Measurements from ENCODE around the gene KYNU. TPM values are rescaled to one million over a fixed set of nuclear protein-coding genes. Genes with fewer than 3 reads are reported as not detected.

The KYNU gene
- under 1 TPM in 1 of 2 experiments, not detected in 1; 0.20 TPM for total RNA-seq
- not detected for polyA plus RNA-seq

- Mint-ChIP-seq H3K4me1 (no peaks in the 10 kb centered on the region), H3K27ac (no peak within 1 kb of the TSS), H3K9me3 (no peaks in the 10 kb centered on the region), H3K27me3 (peaks cover 0 to 2% of the 10 kb centered on the region in 2 donors), H3K36me3 (no peaks in the 10 kb centered on the region), H3K4me3 (no peak within 1 kb of the TSS)
- no peaks in the 10 kb centered on the region for H3K36me3 ChIP-seq (ENCODE audit: insufficient read depth, low read length)
- no peak within 1 kb of the TSS for H3K27ac ChIP-seq (ENCODE audit: low read depth, low read length)
- POLR2A ChIA-PET: no interaction called here
- H3K4me1 ChIP-seq (ENCODE audit: insufficient read depth, low read length): no peaks in the 10 kb centered on the region
- CTCF ChIA-PET: no interaction called here
- DNase-seq: no peak
- H3K4me3 ChIP-seq (ENCODE audit: low read length): no peak within 1 kb of the TSS
- H3K27me3 ChIP-seq (ENCODE audit: insufficient read depth, low read length, poor library complexity, severe bottlenecking): no peaks in the 10 kb centered on the region
- H3K9me3 ChIP-seq (ENCODE audit: low read length): no peaks in the 10 kb centered on the region
Measured at GRCh38 chr2:142877216-142877838, at the start of gene KYNU. KYNU (plus strand) TSS chr2:142877664; CDS start chr2:142885368, 7,704 bp downstream.

- POLR2A ChIA-PET: no interaction called here
- H3K27me3 ChIP-seq (ENCODE audit: insufficient read depth, low read length, poor library complexity, severe bottlenecking): no peaks in the 10 kb centered on the region
Measured at GRCh38 chr2:142834021-142834420, 43.4 kb upstream of the KYNU start.

GRCh38 chr2:142840436-142840835, 37.0 kb upstream of the KYNU start:
- H3K4me1 ChIP-seq (ENCODE audit: insufficient read depth, low read length): no peaks in the 10 kb centered on the region
- DNase-seq: no peak
- no peaks in the 10 kb centered on the region for H3K27me3 ChIP-seq (ENCODE audit: insufficient read depth, low read length, poor library complexity, severe bottlenecking)
- Mint-ChIP-seq H3K4me1 (no peaks in the 10 kb centered on the region), H3K9me3 (peaks cover 0 to 4% (median 0%) of the 10 kb centered on the region in 5 donors), H3K27me3 (no peaks in the 10 kb centered on the region), H3K4me3 (no peak overlapping the region), H3K36me3 (no peaks in the 10 kb centered on the region), H3K27ac (no peak overlapping the region)
- ChIA-PET POLR2A (no interaction called here), CTCF (no interaction called here)
- no peak overlapping the region for H3K4me3 ChIP-seq (ENCODE audit: low read length)
- H3K36me3 ChIP-seq (ENCODE audit: insufficient read depth, low read length): no peaks in the 10 kb centered on the region
- H3K27ac ChIP-seq (ENCODE audit: low read depth, low read length): no peak overlapping the region
- H3K9me3 ChIP-seq (ENCODE audit: low read length): no peaks in the 10 kb centered on the region

More at GRCh38 chr2:142834021-142834420, 43.4 kb upstream of the KYNU start:
- Histone ChIP-seq H3K27ac (ENCODE audit: low read depth, low read length) (no peak overlapping the region), H3K4me3 (ENCODE audit: low read length) (no peak overlapping the region), H3K9me3 (ENCODE audit: low read length) (no peaks in the 10 kb centered on the region), H3K4me1 (ENCODE audit: insufficient read depth, low read length) (no peaks in the 10 kb centered on the region), H3K36me3 (ENCODE audit: insufficient read depth, low read length) (no peaks in the 10 kb centered on the region)
- Mint-ChIP-seq H3K9me3 (peaks cover 0 to 4% (median 2%) of the 10 kb centered on the region in 5 donors), H3K4me1 (no peaks in the 10 kb centered on the region), H3K27me3 (no peaks in the 10 kb centered on the region), H3K36me3 (no peaks in the 10 kb centered on the region), H3K27ac (no peak overlapping the region), H3K4me3 (no peak overlapping the region)
- no peak for DNase-seq
- CTCF ChIA-PET: no interaction called here

- H3K9me3 ChIP-seq (ENCODE audit: low read length): no peaks in the 10 kb centered on the region
- DNase-seq: no peak
- Mint-ChIP-seq H3K9me3 (peaks cover 0 to 4% (median 0%) of the 10 kb centered on the region in 5 donors), H3K36me3 (no peaks in the 10 kb centered on the region), H3K27ac (no peak overlapping the region), H3K4me3 (no peak overlapping the region), H3K4me1 (no peaks in the 10 kb centered on the region), H3K27me3 (no peaks in the 10 kb centered on the region)
- H3K4me1 ChIP-seq (ENCODE audit: insufficient read depth, low read length): no peaks in the 10 kb centered on the region
- H3K27me3 ChIP-seq (ENCODE audit: insufficient read depth, low read length, poor library complexity, severe bottlenecking): no peaks in the 10 kb centered on the region
- no peak overlapping the region for H3K4me3 ChIP-seq (ENCODE audit: low read length)
- CTCF ChIA-PET: no interaction called here
- POLR2A ChIA-PET: no interaction called here
- no peaks in the 10 kb centered on the region for H3K36me3 ChIP-seq (ENCODE audit: insufficient read depth, low read length)
- no peak overlapping the region for H3K27ac ChIP-seq (ENCODE audit: low read depth, low read length)
Measured at GRCh38 chr2:142841788-142842187, 35.7 kb upstream of the KYNU start.

- no peak overlapping the region for H3K4me3 Mint-ChIP-seq
- POLR2A ChIA-PET: no interaction called here
- H3K27ac Mint-ChIP-seq: no peak overlapping the region
- Histone ChIP-seq H3K9me3 (ENCODE audit: low read length) (no peaks in the 10 kb centered on the region), H3K4me3 (ENCODE audit: low read length) (no peak overlapping the region), H3K27me3 (ENCODE audit: insufficient read depth, low read length, poor library complexity, severe bottlenecking) (no peaks in the 10 kb centered on the region), H3K27ac (ENCODE audit: low read depth, low read length) (no peak overlapping the region), H3K36me3 (ENCODE audit: insufficient read depth, low read length) (no peaks in the 10 kb centered on the region), H3K4me1 (ENCODE audit: insufficient read depth, low read length) (no peaks in the 10 kb centered on the region)
- DNase-seq: no peak
- no peaks in the 10 kb centered on the region for H3K27me3 Mint-ChIP-seq
- no peaks in the 10 kb centered on the region for H3K36me3 Mint-ChIP-seq
- no peaks in the 10 kb centered on the region for H3K4me1 Mint-ChIP-seq
- H3K9me3 Mint-ChIP-seq: peaks cover 0 to 4% (median 0%) of the 10 kb centered on the region in 5 donors
- CTCF ChIA-PET: no interaction called here
Measured at GRCh38 chr2:142842369-142842768, 35.1 kb upstream of the KYNU start.

- no peak for DNase-seq
- H3K4me3 Mint-ChIP-seq: no peak overlapping the region
- no peaks in the 10 kb centered on the region for H3K27me3 Mint-ChIP-seq
- POLR2A ChIA-PET: no interaction called here
- no peaks in the 10 kb centered on the region for H3K9me3 ChIP-seq (ENCODE audit: low read length)
- H3K27ac ChIP-seq (ENCODE audit: low read depth, low read length): no peak overlapping the region
- no peaks in the 10 kb centered on the region for H3K4me1 ChIP-seq (ENCODE audit: insufficient read depth, low read length)
- no peaks in the 10 kb centered on the region for H3K36me3 ChIP-seq (ENCODE audit: insufficient read depth, low read length)
- H3K36me3 Mint-ChIP-seq: no peaks in the 10 kb centered on the region
- H3K9me3 Mint-ChIP-seq: peaks cover 0 to 4% (median 0%) of the 10 kb centered on the region in 5 donors
- CTCF ChIA-PET: no interaction called here
- no peak overlapping the region for H3K27ac Mint-ChIP-seq
- H3K4me1 Mint-ChIP-seq: no peaks in the 10 kb centered on the region
- no peak overlapping the region for H3K4me3 ChIP-seq (ENCODE audit: low read length)
- H3K27me3 ChIP-seq (ENCODE audit: insufficient read depth, low read length, poor library complexity, severe bottlenecking): no peaks in the 10 kb centered on the region
Measured at GRCh38 chr2:142843731-142844130, 33.7 kb upstream of the KYNU start.

GRCh38 chr2:142848023-142848606, 29.3 kb upstream of the KYNU start:
- H3K9me3 Mint-ChIP-seq: peaks cover 0 to 2% (median 0%) of the 10 kb centered on the region in 5 donors
- H3K36me3 ChIP-seq (ENCODE audit: insufficient read depth, low read length): no peaks in the 10 kb centered on the region
- H3K27me3 ChIP-seq (ENCODE audit: insufficient read depth, low read length, poor library complexity, severe bottlenecking): no peaks in the 10 kb centered on the region
- H3K9me3 ChIP-seq (ENCODE audit: low read length): no peaks in the 10 kb centered on the region
- no peaks in the 10 kb centered on the region for H3K4me1 ChIP-seq (ENCODE audit: insufficient read depth, low read length)
- H3K4me3 ChIP-seq (ENCODE audit: low read length): no peak overlapping the region
- no peaks in the 10 kb centered on the region for H3K27me3 Mint-ChIP-seq
- POLR2A ChIA-PET: no interaction called here
- no peak overlapping the region for H3K27ac Mint-ChIP-seq
- no peaks in the 10 kb centered on the region for H3K4me1 Mint-ChIP-seq
- H3K4me3 Mint-ChIP-seq: no peak overlapping the region
- CTCF ChIA-PET: no interaction called here
- no peak for DNase-seq
- H3K36me3 Mint-ChIP-seq: no peaks in the 10 kb centered on the region
- no peak overlapping the region for H3K27ac ChIP-seq (ENCODE audit: low read depth, low read length)

GRCh38 chr2:142849820-142850219, 27.6 kb upstream of the KYNU start:
- no peak overlapping the region for H3K27ac ChIP-seq (ENCODE audit: low read depth, low read length)
- POLR2A ChIA-PET: no interaction called here
- peaks cover 0 to 2% (median 0%) of the 10 kb centered on the region in 5 donors for H3K9me3 Mint-ChIP-seq
- H3K4me3 ChIP-seq (ENCODE audit: low read length): no peak overlapping the region
- no peaks in the 10 kb centered on the region for H3K36me3 ChIP-seq (ENCODE audit: insufficient read depth, low read length)
- CTCF ChIA-PET: no interaction called here
- no peaks in the 10 kb centered on the region for H3K27me3 Mint-ChIP-seq
- H3K4me1 ChIP-seq (ENCODE audit: insufficient read depth, low read length): no peaks in the 10 kb centered on the region
- H3K36me3 Mint-ChIP-seq: no peaks in the 10 kb centered on the region
- no peaks in the 10 kb centered on the region for H3K4me1 Mint-ChIP-seq
- H3K4me3 Mint-ChIP-seq: no peak overlapping the region
- no peak for DNase-seq
- H3K9me3 ChIP-seq (ENCODE audit: low read length): no peaks in the 10 kb centered on the region
- no peak overlapping the region for H3K27ac Mint-ChIP-seq
- no peaks in the 10 kb centered on the region for H3K27me3 ChIP-seq (ENCODE audit: insufficient read depth, low read length, poor library complexity, severe bottlenecking)
